NB4 (cell line): ENCODE data around the gene ZNF670.

Experiments used
- CTCF ChIP-seq: IDR thresholded peaks from one replicate; pipeline ENCODE4 v1.5.1; 2012; ENCODE audit warnings: low read depth, low read length
- POLR2A ChIP-seq: IDR thresholded peaks from 2 replicates; pipeline ENCODE4 v1.6.1; 2011; ENCODE audit warnings: mild to moderate bottlenecking; ENCODE audit not compliant: insufficient read length; ENCODE audit errors: extremely low read depth

GRCh38 chr1:247085310-247085709, 6.7 kb upstream of the ZNF670 start:
- no peak for TF ChIP-seq CTCF
- no peak for TF ChIP-seq POLR2A
